HG02623 (cell line): Measurements from ENCODE around the gene FAF1.

Experiments used
- ATAC-seq: cut with Tn5 transposase; IDR thresholded peaks from one replicate; pipeline ENCODE4 v1.9.1; 2021; ENCODE audit warnings: moderate library complexity; ENCODE audit not compliant: unreplicated experiment

FAF1 gene

GRCh38 chr1:50521703-50522102 lies 438.4 kb downstream of the FAF1 start:
- no peak for ATAC-seq

DNA sequence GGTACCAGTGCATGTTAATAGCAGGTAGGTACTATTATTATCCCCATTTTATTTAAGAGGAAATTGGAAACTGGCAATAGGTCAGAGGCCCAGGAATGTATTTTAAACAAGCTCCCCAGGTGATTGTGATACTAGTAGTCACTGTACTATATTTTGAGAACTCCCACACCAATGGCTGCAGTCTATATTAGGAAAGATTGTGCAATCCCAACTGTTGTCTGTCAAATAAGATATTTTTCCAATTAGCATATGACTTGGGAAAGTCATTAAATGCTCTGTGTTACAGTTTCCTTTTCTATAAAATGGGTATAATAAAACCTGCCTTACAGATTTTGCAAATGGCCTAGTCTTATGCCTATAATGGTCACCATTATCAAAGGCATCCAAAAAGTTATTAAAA lies 442.6 kb downstream of the FAF1 start:
- ATAC-seq, result no peak

GRCh38 chr1:50516056-50516455 lies 444.0 kb downstream of the FAF1 start:
- no peak for ATAC-seq

DNA sequence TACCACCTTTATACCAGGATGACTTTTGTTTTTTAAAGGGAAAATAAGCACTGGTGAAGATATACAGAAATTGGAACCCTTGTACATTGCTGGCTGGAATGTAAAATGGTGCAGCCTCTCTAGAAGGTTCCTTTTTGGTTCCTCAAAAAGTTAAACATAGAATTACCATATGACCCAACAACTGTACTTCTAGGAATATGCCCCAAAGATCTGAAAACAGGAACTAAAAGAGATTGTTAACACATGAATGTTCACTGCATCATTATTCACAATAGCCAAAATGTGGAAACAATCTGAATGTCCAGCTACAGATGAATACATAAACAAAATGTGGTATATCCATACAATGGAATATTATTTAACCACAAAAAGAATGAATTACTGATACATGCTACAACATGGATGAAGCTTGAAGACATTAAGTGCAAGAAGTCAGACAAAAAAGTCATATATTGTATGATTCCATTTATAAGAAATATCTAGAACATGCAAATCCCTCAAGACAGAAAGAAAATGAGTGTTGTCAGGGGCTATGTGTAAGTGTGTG lies 452.0 kb downstream of the FAF1 start:
- ATAC-seq, result no peak

DNA sequence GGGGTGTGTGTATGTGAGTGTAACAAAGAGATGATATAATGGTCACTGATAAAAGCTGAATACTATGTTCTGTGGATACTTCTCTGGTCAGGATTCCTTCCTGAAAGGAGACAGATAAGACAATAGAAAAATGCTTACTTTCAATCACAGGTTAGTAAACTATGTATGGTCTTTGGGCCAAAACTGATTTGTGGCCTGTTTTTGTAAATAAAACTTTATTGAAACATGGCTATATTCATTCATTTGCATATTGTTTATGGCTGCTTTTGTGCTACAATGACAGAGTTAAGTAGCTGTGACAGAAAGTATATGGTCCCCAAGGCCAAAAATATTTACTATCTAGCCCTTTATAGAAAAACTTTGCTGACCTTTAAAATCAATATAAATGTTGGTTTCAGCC lies 454.6 kb downstream of the FAF1 start:
- no peak for ATAC-seq

- no peak for ATAC-seq
Observed at GRCh38 chr1:50503515-50503914, 456.6 kb downstream of the FAF1 start.

DNA sequence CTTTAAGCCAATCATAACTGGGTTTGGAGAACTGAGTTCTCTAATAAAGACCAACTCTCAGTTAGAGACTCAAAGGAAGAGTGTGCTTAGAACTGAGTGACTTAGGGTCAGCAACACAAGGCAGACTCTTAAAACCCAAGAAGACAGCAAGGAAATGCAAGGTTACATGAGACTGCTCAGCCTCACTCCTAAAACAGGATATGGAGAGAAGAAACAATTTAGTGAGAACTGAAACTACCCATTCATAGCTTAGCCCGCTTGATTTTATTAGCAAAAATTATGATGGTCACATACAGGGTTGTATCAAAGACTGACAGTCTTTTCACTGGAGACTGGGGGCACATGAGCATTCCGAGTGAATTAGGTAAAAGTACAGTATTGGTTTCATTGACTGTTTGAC lies 457.9 kb downstream of the FAF1 start:
- ATAC-seq, result no peak

DNA sequence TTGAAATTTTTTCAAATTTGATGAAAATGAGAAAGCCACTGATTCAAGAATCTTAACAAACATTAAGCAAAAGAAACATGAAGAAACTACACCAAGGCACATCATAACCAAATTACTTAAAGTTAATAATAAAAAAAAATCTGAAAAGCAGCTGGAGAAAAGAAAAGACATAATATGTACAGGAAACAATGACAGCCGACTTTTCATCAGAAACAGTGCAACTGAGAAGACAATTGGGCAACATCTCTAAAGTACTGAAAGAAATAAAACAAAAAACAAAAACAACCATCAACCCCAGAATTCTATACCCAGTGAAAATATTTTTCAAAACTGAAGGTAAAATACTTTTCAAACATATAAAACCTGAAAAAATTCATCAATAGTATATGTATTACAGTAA lies 463.1 kb downstream of the FAF1 start:
- ATAC-seq, result no peak

DNA sequence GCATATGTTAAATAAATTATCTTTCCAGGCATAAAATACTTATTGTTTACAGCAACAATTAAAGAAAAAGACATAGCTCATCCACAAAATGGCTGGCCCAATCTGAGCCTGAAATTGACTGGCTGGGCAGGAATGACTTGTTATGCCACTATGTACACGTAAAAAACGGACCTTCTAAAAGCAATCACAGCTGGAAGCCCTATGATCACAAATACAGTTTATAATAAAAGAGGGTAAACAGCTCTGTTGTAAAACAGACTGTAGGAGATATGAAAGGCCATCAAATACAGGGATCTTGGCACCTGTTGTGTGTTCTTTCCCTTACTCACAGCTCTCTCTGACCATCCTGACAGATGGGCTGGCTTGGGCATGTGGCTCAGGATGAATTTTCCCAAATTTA lies 466.4 kb downstream of the FAF1 start:
- no peak for ATAC-seq

DNA sequence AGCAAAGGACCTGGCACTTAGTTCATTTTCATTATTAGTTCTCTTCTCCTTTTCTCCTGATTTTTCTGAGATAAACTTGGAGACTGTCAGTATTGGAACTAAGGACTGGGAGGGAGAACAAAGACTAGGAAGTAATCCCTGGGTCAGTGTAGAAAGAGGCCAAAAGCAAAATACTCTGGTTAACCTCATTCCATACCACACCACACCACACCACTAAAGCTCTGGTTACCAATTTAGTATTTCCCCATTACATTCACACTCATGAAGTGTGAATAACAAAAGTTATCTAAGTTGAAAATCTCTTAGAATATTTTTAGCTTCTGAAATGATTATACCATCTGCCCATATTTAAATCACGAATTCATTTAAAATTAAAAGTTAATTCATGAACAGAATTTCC lies 467.9 kb downstream of the FAF1 start:
- no peak for ATAC-seq

GRCh38 chr1:50491142-50491541 lies 468.9 kb downstream of the FAF1 start:
- ATAC-seq, result no peak

GRCh38 chr1:50490640-50491039 lies 469.4 kb downstream of the FAF1 start:
- no peak for ATAC-seq

DNA sequence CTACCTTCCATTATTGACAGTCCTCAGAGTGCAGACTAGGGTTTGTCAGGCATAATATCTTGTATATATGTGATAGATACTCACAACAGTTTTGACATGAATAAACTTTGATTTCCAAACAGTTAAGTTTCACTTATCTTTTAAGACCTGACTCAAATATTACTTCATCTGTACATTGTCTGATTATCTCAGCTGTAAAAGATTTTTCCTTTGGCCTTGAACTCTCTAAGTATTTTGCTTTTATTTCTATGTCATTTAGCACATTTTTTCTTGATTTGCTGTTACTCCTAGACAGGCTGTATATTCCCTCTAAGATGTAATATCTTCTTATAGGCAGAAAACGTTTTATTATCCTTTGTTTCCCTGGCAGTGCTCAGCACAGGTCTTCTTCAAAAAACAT lies 471.2 kb downstream of the FAF1 start:
- ATAC-seq, result no peak

DNA sequence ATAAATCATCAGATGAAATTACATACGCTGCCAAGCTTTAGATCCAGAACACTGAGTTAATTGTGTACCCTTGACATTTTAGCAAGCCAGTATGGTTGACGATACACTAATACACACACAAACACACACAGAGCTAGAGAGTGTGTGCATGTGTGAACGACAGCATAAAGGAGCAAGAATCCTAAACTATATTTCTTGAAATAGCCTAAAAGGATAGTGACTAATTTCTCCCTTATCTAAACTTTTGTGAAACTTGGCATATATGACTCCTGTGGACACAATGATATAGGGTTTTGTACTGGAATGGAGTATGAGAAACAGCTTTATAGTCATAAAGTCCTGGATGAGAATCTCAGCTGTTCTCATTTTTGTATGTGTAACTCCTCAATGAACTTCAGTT lies 471.7 kb downstream of the FAF1 start:
- ATAC-seq, result no peak

- ATAC-seq, result no peak
Observed at GRCh38 chr1:50487725-50488124, 472.3 kb downstream of the FAF1 start.

GRCh38 chr1:50481142-50481736 lies 478.8 kb downstream of the FAF1 start:
- no peak for ATAC-seq

- no peak for ATAC-seq
Observed at GRCh38 chr1:50476800-50477199, 483.3 kb downstream of the FAF1 start.

DNA sequence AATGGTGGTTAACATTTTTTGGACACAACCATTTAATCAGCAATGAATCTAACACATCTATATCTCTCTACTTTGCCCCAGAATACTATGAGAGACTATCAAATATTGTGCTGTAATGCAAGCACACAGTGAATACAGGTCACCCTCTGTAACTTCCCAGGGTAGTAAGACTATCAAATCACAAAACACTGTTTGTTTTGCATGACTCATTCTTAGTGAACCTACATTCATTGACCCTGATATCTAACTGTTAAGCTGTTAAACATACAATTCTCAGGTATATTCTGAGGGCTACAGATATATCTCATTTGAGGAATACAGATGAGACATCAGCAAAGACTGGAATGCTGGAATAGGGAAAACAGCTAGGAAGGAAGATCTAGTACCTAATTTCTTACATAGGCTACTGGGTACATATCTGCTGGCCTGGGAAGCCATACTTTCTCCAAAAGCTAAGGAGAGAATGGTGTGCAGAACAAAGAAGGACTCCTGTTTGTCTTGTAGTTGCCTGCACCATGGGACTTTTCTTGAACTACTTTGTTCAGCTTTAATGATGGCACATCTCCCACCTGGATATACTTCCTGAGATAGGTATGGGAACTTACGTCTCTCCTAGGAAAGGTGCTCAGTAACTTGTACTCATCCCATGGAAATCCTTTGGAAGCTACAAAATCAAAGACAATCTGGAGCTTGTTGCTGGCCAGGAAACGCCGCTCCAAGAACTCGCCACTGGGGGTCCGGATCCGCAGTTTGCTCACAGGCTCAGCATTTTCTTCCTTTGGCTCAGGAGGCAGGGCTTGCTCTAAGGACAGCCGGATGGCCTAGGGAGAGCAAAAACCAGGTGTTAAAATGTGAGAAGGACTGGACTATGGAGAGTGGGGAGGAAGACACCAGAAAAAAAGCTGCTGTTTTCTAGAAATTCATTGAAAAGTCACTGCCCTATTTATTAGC lies 484.9 kb downstream of the FAF1 start:
- ATAC-seq, result no peak

DNA sequence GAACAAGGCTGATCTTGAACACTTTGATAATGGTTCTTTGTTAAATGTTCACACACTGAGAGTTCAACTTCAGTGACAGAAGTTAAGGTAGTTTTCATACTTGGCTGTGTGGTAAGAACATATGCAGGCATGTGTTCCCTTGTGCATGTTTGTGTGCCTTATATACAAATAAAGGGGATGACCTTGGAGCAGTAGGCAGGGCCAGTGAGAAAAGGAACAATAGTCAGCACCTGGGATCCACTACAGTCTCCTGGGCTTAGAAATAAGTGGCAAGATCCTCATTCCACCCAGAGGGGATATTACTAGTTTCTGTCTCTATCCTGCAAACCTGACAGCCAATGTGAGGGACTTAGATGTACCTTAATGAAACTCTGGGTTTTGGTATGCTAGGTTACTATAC lies 486.6 kb downstream of the FAF1 start:
- ATAC-seq, result no peak

DNA sequence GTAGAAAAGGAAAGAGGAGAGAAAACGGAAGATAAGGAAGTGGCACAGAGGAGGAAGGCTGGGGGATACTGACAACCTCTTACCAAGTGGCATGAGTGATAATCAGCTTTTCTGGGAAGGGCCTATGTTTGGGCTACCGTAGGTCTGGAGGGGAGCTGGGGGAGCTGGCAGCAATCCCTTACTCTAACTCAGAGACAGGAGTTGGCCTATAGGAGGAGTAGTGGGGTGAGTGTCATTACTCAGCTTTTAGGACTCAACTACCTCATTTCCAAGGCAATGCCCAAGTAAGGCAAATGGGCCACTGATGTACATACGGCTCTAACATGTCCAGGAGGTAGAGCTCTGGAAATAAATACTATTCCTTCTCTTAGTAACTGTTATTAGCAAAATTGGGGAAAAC lies 488.1 kb downstream of the FAF1 start:
- ATAC-seq, result no peak

DNA sequence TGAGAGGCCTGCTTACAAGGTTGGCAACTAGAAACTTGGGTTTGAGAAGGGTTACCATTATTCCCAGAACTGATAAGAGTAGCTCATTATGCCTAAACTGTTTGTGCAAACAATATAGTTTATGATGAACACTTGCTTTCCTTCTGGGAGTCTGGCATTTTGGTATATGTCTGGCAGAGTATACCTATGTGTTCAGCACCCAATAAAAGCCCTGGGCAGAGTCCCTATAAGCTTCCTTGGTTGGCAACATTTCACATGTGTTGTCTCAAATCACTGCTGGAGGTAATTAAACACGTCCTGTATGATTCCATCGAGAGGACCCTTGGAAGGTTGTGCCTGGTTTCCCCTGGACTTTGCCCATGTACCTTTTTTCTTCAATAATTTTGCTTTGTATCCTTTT lies 497.1 kb downstream of the FAF1 start:
- ATAC-seq, result no peak

- no peak for ATAC-seq
Observed at GRCh38 chr1:50458507-50458906, 501.6 kb downstream of the FAF1 start.
